ENCODE measurements around the gene AP5Z1. TPM values are rescaled to one million over a fixed set of nuclear protein-coding genes. Genes with fewer than 3 reads are reported as not detected.

The AP5Z1 gene
- total RNA-seq, 4 donors from 2014 or later, result 36.6 to 111 (median 44.5) TPM

GRCh38 chr7:4820405-4820966 lies 45.1 kb downstream of the AP5Z1 start:
- H3K9me3 ChIP-seq, result no peaks in the 10 kb centered on the region
- no peaks in the 10 kb centered on the region for H3K36me3 ChIP-seq
- H3K27ac ChIP-seq, result no peak overlapping the region
- H3K4me1 ChIP-seq, result no peaks in the 10 kb centered on the region
- TF ChIP-seq CTCF (IDR thresholded peaks at IDR 0.05) (no peak), EP300 (IDR thresholded peaks at IDR 0.05; ENCODE audit: low read depth) (no peak), POLR2AphosphoS5 (IDR thresholded peaks at IDR 0.05) (no peak), POLR2A (IDR thresholded peaks at IDR 0.05) (no peak)
- intact Hi-C loops (cut with DNase I; ENCODE audit: low total_unique reads), result loop anchor here (5.0 to 10.0 kb wide), 2 partner anchors 67 to 494 kb away; no protein-coding TSS in a partner anchor
- no peak for DNase-seq
- H3K27me3 ChIP-seq, result no peaks in the 10 kb centered on the region
- 72% methylated on average over 14 of the region's 19 CpGs; no CpG with 5 or more reads in 1 of the 2 donors for WGBS, 2 donors (ENCODE audit: low coverage in 1 of 2)
- no peak overlapping the region for H3K4me3 ChIP-seq
- in situ Hi-C loops (cut with MboI; ENCODE audit: low pct_ligation_motif_present in 1 of 4, low pct_unique_long_range_greater_than_20kb in 1 of 4, low sequenced_read_pairs in 3 of 4), result no loop called here

- no peak for TF ChIP-seq EP300 (IDR thresholded peaks at IDR 0.05; ENCODE audit: low read depth)
- no peak for TF ChIP-seq POLR2A (IDR thresholded peaks at IDR 0.05)
- no peak for TF ChIP-seq POLR2AphosphoS5 (IDR thresholded peaks at IDR 0.05)
- no peak for TF ChIP-seq CTCF (IDR thresholded peaks at IDR 0.05)
- Histone ChIP-seq H3K4me3 (no peak overlapping the region), H3K4me1 (no peaks in the 10 kb centered on the region), H3K9me3 (no peaks in the 10 kb centered on the region), H3K27me3 (no peaks in the 10 kb centered on the region), H3K36me3 (no peaks in the 10 kb centered on the region), H3K27ac (no peak overlapping the region)
- intact Hi-C loops (cut with DNase I; ENCODE audit: low total_unique reads), result loop anchor here (5.0 to 10.0 kb wide), 2 partner anchors 66 to 494 kb away; no protein-coding TSS in a partner anchor
- WGBS, 2 donors (ENCODE audit: low coverage in 1 of 2), result 89% methylated on average over 18 of the region's 20 CpGs; no CpG with 5 or more reads in 1 of the 2 donors
- in situ Hi-C loops (cut with MboI; ENCODE audit: low pct_ligation_motif_present in 1 of 4, low pct_unique_long_range_greater_than_20kb in 1 of 4, low sequenced_read_pairs in 3 of 4), result no loop called here
- DNase-seq, result no peak
These were observed 45.6 kb downstream of the AP5Z1 start for GRCh38 chr7:4820967-4821471.

- intact Hi-C loops (cut with DNase I; ENCODE audit: low total_unique reads), result loop anchor here (5.0 to 10.0 kb wide), 2 partner anchors 65 to 492 kb away; no protein-coding TSS in a partner anchor
- Histone ChIP-seq H3K27me3 (no peaks in the 10 kb centered on the region), H3K4me3 (no peak overlapping the region), H3K36me3 (no peaks in the 10 kb centered on the region), H3K4me1 (no peaks in the 10 kb centered on the region), H3K9me3 (no peaks in the 10 kb centered on the region), H3K27ac (no peak overlapping the region)
- WGBS, 2 donors (ENCODE audit: low coverage in 1 of 2), result 69% methylated on average over 9 of the region's 9 CpGs; no CpG with 5 or more reads in 1 of the 2 donors
- TF ChIP-seq EP300 (IDR thresholded peaks at IDR 0.05; ENCODE audit: low read depth) (no peak), CTCF (IDR thresholded peaks at IDR 0.05) (no peak), POLR2A (IDR thresholded peaks at IDR 0.05) (no peak), POLR2AphosphoS5 (IDR thresholded peaks at IDR 0.05) (no peak)
- in situ Hi-C loops (cut with MboI; ENCODE audit: low pct_ligation_motif_present in 1 of 4, low pct_unique_long_range_greater_than_20kb in 1 of 4, low sequenced_read_pairs in 3 of 4), result no loop called here
- DNase-seq, result no peak
These were observed 47.3 kb downstream of the AP5Z1 start for GRCh38 chr7:4822677-4823076.

GRCh38 chr7:4823441-4824119 lies 48.2 kb downstream of the AP5Z1 start:
- no peak overlapping the region for H3K27ac ChIP-seq
- H3K36me3 ChIP-seq, result no peaks in the 10 kb centered on the region
- no peak for DNase-seq
- H3K4me3 ChIP-seq, result no peak overlapping the region
- H3K27me3 ChIP-seq, result no peaks in the 10 kb centered on the region
- in situ Hi-C loops (cut with MboI; ENCODE audit: low pct_ligation_motif_present in 1 of 4, low pct_unique_long_range_greater_than_20kb in 1 of 4, low sequenced_read_pairs in 3 of 4), result no loop called here
- H3K9me3 ChIP-seq, result no peaks in the 10 kb centered on the region
- intact Hi-C loops (cut with DNase I; ENCODE audit: low total_unique reads), result loop anchor here (5.0 to 10.0 kb wide), 2 partner anchors 64 to 491 kb away; no protein-coding TSS in a partner anchor
- TF ChIP-seq EP300 (IDR thresholded peaks at IDR 0.05; ENCODE audit: low read depth) (no peak), POLR2A (IDR thresholded peaks at IDR 0.05) (no peak), CTCF (IDR thresholded peaks at IDR 0.05) (no peak)
- 77% methylated on average over 13 of the region's 14 CpGs; no CpG with 5 or more reads in 1 of the 2 donors for WGBS, 2 donors (ENCODE audit: low coverage in 1 of 2)
- H3K4me1 ChIP-seq, result no peaks in the 10 kb centered on the region

Data from transverse colon (tissue), 4 donors.